WTC11 (cell line): ENCODE data around the gene EIF1B. TPM values are rescaled to one million over a fixed set of nuclear protein-coding genes. Genes with fewer than 3 reads are reported as not detected.

ENCODE experiments used
- ATAC-seq: fragments of 200-7000 bp; cut with Tn5 transposase; 2 replicates; pipeline ENCODE4 v1.10.0; 2021; ENCODE audit warnings: mild to moderate bottlenecking, moderate library complexity
- CTCF ChIA-PET: fragments of 300-600 bp; sonication (Branson Sonifier 250); formaldehyde crosslinking; loops from one replicate; lab custom pipeline; 2021; ENCODE audit warnings: antibody characterized with exemption; lab: Charles Lee
- POLR2A ChIA-PET: fragments of 350-600 bp; sonication (Branson Sonifier 250); formaldehyde crosslinking; loops from one replicate; lab custom pipeline; 2021; ENCODE audit warnings: antibody characterized with exemption; lab: Charles Lee
- DNase-seq: peaks from one replicate; pipeline ENCODE4 v3.0.0; 2021; ENCODE audit warnings: low spot score
- H3K27ac Mint-ChIP-seq: 2 replicates; pipeline ENCODE4 v1.8.0; 2021; ENCODE audit warnings: mixed read lengths
- H3K27me3 Mint-ChIP-seq: 2 replicates; pipeline ENCODE4 v1.8.0; 2021; ENCODE audit warnings: low read depth, mild to moderate bottlenecking, moderate library complexity, mixed read lengths
- H3K36me3 Mint-ChIP-seq: 2 replicates; pipeline ENCODE4 v1.8.0; 2021; ENCODE audit warnings: mixed read lengths
- H3K4me1 Mint-ChIP-seq: 2 replicates; pipeline ENCODE4 v1.8.0; 2022; ENCODE audit warnings: mixed read lengths
- H3K4me3 Mint-ChIP-seq: 2 replicates; pipeline ENCODE4 v1.8.0; 2021; ENCODE audit warnings: mild to moderate bottlenecking, moderate library complexity, mixed read lengths
- H3K9me3 Mint-ChIP-seq: 2 replicates; pipeline ENCODE4 v1.8.0; 2021; ENCODE audit warnings: mixed read lengths
- ARID4B ChIP-seq: sonication (generic); formaldehyde crosslinking; IDR thresholded peaks from 2 replicates; pipeline ENCODE4 v1.8.0; 2023; ENCODE audit warnings: missing genetic modification reagents, mild to moderate bottlenecking, borderline replicate concordance
- CDX4 ChIP-seq: fragments of 250-450 bp; sonication (Bioruptor Pico); IDR thresholded peaks from 2 replicates; pipeline ENCODE4 v1.9.0; 2021; ENCODE audit warnings: moderate library complexity, mild to moderate bottlenecking, inconsistent platforms, borderline replicate concordance
- E2F4 ChIP-seq: sonication (generic); formaldehyde crosslinking; IDR thresholded peaks from 2 replicates; pipeline ENCODE4 v1.8.1; 2022; ENCODE audit warnings: low read depth, mild to moderate bottlenecking, moderate library complexity, missing genetic modification reagents, borderline replicate concordance
- EMX1 ChIP-seq: fragments of 250-450 bp; sonication (Bioruptor Pico); IDR thresholded peaks from 2 replicates; pipeline ENCODE4 v1.8.0; 2021; ENCODE audit warnings: mild to moderate bottlenecking
- FOXK1 ChIP-seq: sonication (generic); formaldehyde crosslinking; IDR thresholded peaks from 2 replicates; pipeline ENCODE4 v1.8.0; 2022; ENCODE audit warnings: mild to moderate bottlenecking, moderate library complexity, missing genetic modification reagents
- IRF2 ChIP-seq: sonication (generic); formaldehyde crosslinking; IDR thresholded peaks from 2 replicates; pipeline ENCODE4 v1.8.0; 2022; ENCODE audit warnings: low read depth, missing genetic modification reagents, borderline replicate concordance
- MXD4 ChIP-seq: fragments of 250-450 bp; sonication (Bioruptor Pico); IDR thresholded peaks from 2 replicates; pipeline ENCODE4 v1.8.0; 2021; ENCODE audit warnings: mild to moderate bottlenecking, moderate library complexity, borderline replicate concordance
- NFATC4 ChIP-seq: fragments of 250-450 bp; sonication (Bioruptor Pico); IDR thresholded peaks from 2 replicates; pipeline ENCODE4 v1.9.0; 2021; ENCODE audit warnings: mild to moderate bottlenecking
- NFE2L1 ChIP-seq: sonication (generic); formaldehyde crosslinking; IDR thresholded peaks from 2 replicates; pipeline ENCODE4 v1.8.1; 2023; ENCODE audit warnings: missing genetic modification reagents
- NR1H2 ChIP-seq: sonication (generic); formaldehyde crosslinking; IDR thresholded peaks from 2 replicates; pipeline ENCODE4 v1.9.0; 2021; ENCODE audit warnings: mild to moderate bottlenecking, moderate library complexity, missing genetic modification reagents
- NR3C1 ChIP-seq: sonication (generic); formaldehyde crosslinking; conservative IDR thresholded peaks from 2 replicates; pipeline ENCODE4 v1.8.1; 2023; ENCODE audit warnings: low read depth, mild to moderate bottlenecking, missing genetic modification reagents
- PRRX2 ChIP-seq: fragments of 250-450 bp; sonication (Bioruptor Pico); IDR thresholded peaks from 2 replicates; pipeline ENCODE4 v1.8.0; 2021; ENCODE audit warnings: mild to moderate bottlenecking
- SMAD4 ChIP-seq: sonication (generic); formaldehyde crosslinking; IDR thresholded peaks from 2 replicates; pipeline ENCODE4 v1.8.0; 2022; ENCODE audit warnings: mild to moderate bottlenecking, missing genetic modification reagents
- ZNF138 ChIP-seq: sonication (generic); formaldehyde crosslinking; conservative IDR thresholded peaks from 2 replicates; pipeline ENCODE4 v1.8.1; 2022; ENCODE audit warnings: mild to moderate bottlenecking, moderate library complexity, missing genetic modification reagents
- ZNF263 ChIP-seq: sonication (generic); formaldehyde crosslinking; IDR thresholded peaks from 2 replicates; pipeline ENCODE4 v1.8.1; 2022; ENCODE audit warnings: low read depth, mild to moderate bottlenecking, moderate library complexity, missing genetic modification reagents
- ZNF317 ChIP-seq: sonication (generic); formaldehyde crosslinking; IDR thresholded peaks from 2 replicates; pipeline ENCODE4 v1.8.1; 2023; ENCODE audit warnings: low read depth, mild to moderate bottlenecking, moderate library complexity, missing genetic modification reagents, borderline replicate concordance
- total RNA-seq: library from RNA; stranded (reverse); gene quantifications from 3 replicates; pipeline ENCODE4 v1.2.3, GENCODE V29; 2021
- TF ChIP-seq, protein P1 (sequence below): sonication (generic); formaldehyde crosslinking; IDR thresholded peaks from 2 replicates; pipeline ENCODE4 v1.8.1; 2022; ENCODE audit warnings: mild to moderate bottlenecking, missing genetic modification reagents, moderate library complexity, borderline replicate concordance
- TF ChIP-seq, protein P2 (sequence below): sonication (generic); formaldehyde crosslinking; IDR thresholded peaks from 2 replicates; pipeline ENCODE4 v1.8.1; 2023; ENCODE audit warnings: mild to moderate bottlenecking, missing genetic modification reagents

EIF1B gene
- total RNA-seq, 1 experiment from 2014 or later = 82.0 TPM

- no peak for TF ChIP-seq ARID4B (CRISPR knock-in tag)
- TF ChIP-seq IRF2 (CRISPR knock-in tag) = no peak
- TF ChIP-seq PRRX2 (CRISPR knock-in tag) = no peak
These were observed 24.3 kb downstream of the EIF1B start (continued) for GRCh38 chr3:40333852-40334251.

DNA sequence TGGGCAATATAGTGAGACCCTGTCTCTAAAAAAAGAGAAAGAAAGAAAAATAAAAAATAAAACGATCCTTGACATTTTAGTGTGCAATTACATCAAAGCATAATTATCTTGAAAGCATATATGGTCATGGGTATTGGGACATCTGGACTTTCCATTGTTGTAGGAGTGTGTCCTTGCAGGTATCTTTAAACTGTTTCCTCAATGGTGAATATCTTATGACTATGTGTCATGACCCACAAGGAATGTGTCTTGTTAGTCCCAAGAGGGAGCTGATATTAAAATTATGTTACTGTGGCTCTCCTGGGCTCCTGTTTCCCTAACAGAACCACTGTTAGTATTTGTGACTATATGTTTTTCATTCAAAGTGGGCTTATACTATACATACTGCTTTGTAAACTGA, 26.6 kb downstream of the EIF1B start:
- no peak for ATAC-seq
- no peaks in the 10 kb centered on the region for H3K9me3 Mint-ChIP-seq
- TF ChIP-seq ZNF138 (CRISPR knock-in tag) (no peak), FOXK1 (CRISPR knock-in tag) (no peak), NR1H2 (no peak), NFE2L1 (CRISPR knock-in tag) (no peak)
- ChIA-PET CTCF (no interaction called here), POLR2A (no interaction called here)
- H3K36me3 Mint-ChIP-seq = no peaks in the 10 kb centered on the region
- H3K4me3 Mint-ChIP-seq = no peak overlapping the region
- no peak overlapping the region for H3K27ac Mint-ChIP-seq
- DNase-seq = no peak
- H3K4me1 Mint-ChIP-seq = peaks cover 5% of the 10 kb centered on the region; the same call in 1 of the 2 replicates
- H3K27me3 Mint-ChIP-seq = no peaks in the 10 kb centered on the region

- no peak for ATAC-seq
- POLR2A ChIA-PET = no interaction called here
- no peak for TF ChIP-seq NR3C1
- TF ChIP-seq, protein P1, sequence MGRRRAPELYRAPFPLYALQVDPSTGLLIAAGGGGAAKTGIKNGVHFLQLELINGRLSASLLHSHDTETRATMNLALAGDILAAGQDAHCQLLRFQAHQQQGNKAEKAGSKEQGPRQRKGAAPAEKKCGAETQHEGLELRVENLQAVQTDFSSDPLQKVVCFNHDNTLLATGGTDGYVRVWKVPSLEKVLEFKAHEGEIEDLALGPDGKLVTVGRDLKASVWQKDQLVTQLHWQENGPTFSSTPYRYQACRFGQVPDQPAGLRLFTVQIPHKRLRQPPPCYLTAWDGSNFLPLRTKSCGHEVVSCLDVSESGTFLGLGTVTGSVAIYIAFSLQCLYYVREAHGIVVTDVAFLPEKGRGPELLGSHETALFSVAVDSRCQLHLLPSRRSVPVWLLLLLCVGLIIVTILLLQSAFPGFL = no peak
- no peak for TF ChIP-seq SMAD4 (CRISPR knock-in tag)
- TF ChIP-seq E2F4 (CRISPR knock-in tag) = no peak
- TF ChIP-seq, protein P2, sequence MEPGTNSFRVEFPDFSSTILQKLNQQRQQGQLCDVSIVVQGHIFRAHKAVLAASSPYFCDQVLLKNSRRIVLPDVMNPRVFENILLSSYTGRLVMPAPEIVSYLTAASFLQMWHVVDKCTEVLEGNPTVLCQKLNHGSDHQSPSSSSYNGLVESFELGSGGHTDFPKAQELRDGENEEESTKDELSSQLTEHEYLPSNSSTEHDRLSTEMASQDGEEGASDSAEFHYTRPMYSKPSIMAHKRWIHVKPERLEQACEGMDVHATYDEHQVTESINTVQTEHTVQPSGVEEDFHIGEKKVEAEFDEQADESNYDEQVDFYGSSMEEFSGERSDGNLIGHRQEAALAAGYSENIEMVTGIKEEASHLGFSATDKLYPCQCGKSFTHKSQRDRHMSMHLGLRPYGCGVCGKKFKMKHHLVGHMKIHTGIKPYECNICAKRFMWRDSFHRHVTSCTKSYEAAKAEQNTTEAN (CRISPR knock-in tag) = no peak
- no peak for TF ChIP-seq CDX4 (CRISPR knock-in tag)
- no peak for TF ChIP-seq ZNF263 (CRISPR knock-in tag)
- TF ChIP-seq NFATC4 (CRISPR knock-in tag) = no peak
- no peak for TF ChIP-seq MXD4 (CRISPR knock-in tag)
- no peak for TF ChIP-seq EMX1 (CRISPR knock-in tag)
- TF ChIP-seq ZNF317 = no peak
- no peak for TF ChIP-seq ARID4B (CRISPR knock-in tag)
These were observed 27.1 kb downstream of the EIF1B start for GRCh38 chr3:40336511-40337135.

More at GRCh38 chr3:40336511-40337135, 27.1 kb downstream of the EIF1B start:
- no peaks in the 10 kb centered on the region for H3K27me3 Mint-ChIP-seq
- no peaks in the 10 kb centered on the region for H3K36me3 Mint-ChIP-seq
- no peak overlapping the region for H3K27ac Mint-ChIP-seq
- no peak for DNase-seq
- peaks cover 5% of the 10 kb centered on the region; the same call in 1 of the 2 replicates for H3K4me1 Mint-ChIP-seq
- CTCF ChIA-PET = no interaction called here
- no peaks in the 10 kb centered on the region for H3K9me3 Mint-ChIP-seq
- no peak overlapping the region for H3K4me3 Mint-ChIP-seq
